ENCODE data around the gene IFI27. TPM values are rescaled to one million over a fixed set of nuclear protein-coding genes. Genes with fewer than 3 reads are reported as not detected.

IFI27 gene
- total and polyA plus RNA-seq, 10 of the 15 experiments (the other 5 are each of a cell fraction or from before 2014, with no cell fraction given), result 1.1 to 45.5 (median 3.3) TPM

GRCh38 chr14:94112513-94113063 is 2.1 kb downstream of the IFI27 start (continued):
- TF ChIP-seq, protein P1, sequence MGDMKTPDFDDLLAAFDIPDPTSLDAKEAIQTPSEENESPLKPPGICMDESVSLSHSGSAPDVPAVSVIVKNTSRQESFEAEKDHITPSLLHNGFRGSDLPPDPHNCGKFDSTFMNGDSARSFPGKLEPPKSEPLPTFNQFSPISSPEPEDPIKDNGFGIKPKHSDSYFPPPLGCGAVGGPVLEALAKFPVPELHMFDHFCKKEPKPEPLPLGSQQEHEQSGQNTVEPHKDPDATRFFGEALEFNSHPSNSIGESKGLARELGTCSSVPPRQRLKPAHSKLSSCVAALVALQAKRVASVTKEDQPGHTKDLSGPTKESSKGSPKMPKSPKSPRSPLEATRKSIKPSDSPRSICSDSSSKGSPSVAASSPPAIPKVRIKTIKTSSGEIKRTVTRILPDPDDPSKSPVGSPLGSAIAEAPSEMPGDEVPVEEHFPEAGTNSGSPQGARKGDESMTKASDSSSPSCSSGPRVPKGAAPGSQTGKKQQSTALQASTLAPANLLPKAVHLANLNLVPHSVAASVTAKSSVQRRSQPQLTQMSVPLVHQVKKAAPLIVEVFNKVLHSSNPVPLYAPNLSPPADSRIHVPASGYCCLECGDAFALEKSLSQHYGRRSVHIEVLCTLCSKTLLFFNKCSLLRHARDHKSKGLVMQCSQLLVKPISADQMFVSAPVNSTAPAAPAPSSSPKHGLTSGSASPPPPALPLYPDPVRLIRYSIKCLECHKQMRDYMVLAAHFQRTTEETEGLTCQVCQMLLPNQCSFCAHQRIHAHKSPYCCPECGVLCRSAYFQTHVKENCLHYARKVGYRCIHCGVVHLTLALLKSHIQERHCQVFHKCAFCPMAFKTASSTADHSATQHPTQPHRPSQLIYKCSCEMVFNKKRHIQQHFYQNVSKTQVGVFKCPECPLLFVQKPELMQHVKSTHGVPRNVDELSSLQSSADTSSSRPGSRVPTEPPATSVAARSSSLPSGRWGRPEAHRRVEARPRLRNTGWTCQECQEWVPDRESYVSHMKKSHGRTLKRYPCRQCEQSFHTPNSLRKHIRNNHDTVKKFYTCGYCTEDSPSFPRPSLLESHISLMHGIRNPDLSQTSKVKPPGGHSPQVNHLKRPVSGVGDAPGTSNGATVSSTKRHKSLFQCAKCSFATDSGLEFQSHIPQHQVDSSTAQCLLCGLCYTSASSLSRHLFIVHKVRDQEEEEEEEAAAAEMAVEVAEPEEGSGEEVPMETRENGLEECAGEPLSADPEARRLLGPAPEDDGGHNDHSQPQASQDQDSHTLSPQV (IDR thresholded peaks at IDR 0.05), result no peak
- no peak for TF ChIP-seq ZBED1 (IDR thresholded peaks at IDR 0.05; ENCODE audit: borderline replicate concordance)
- no peak for TF ChIP-seq STAT1 (conservative IDR thresholded peaks at IDR 0.05)
- TF ChIP-seq FOS (IDR thresholded peaks at IDR 0.05; ENCODE audit: borderline replicate concordance, extremely low read depth, insufficient read length), result no peak
- TF ChIP-seq SMAD5 (IDR thresholded peaks at IDR 0.05; ENCODE audit: low read depth), result no peak
- no peak for TF ChIP-seq CREB1 (IDR thresholded peaks at IDR 0.05; ENCODE audit: low read depth)
- no peak for TF ChIP-seq RAD51 (IDR thresholded peaks at IDR 0.05)
- TF ChIP-seq ZNF24 (IDR thresholded peaks at IDR 0.05), result no peak

DNA sequence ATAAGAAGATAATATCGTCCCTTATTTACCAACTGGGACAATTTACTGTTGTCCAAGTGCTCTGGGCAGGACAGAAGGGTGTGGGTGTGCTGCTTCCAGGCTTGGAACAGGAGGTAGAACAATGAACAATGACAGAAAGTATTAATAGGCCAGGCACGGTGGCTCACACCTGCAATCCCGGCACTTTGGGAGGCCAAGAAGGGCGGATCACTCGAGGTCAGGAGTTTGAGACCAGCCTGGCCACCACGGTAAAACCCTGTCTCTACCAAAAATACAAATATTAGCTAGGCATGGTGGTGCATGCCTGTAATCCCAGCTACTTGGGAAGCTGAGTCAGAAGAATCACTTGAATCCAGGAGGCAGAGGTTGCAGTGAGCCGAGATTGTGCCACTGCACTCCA is 2.5 kb downstream of the IFI27 start:
- no peak overlapping the region for H3K4me2 ChIP-seq (ENCODE audit: control insufficient read depth, insufficient read depth)
- no peaks in the 10 kb centered on the region for H3K36me3 ChIP-seq (ENCODE audit: control insufficient read depth in 2 of 2, insufficient read depth in 2 of 2, low read length in 1 of 2)
- FAIRE-seq (no peak), ATAC-seq (no peak), DNase-seq (ENCODE audit: low read depth, low spot score) (no peak)
- BruUV-seq (replicated peaks), result no TSS peak
- CTCF ChIA-PET, result interaction anchor here (1.8 to 2.7 kb wide), 2 partner anchors 19 to 78 kb away, joined by 4 to 7 read pairs; no protein-coding TSS in a partner anchor
- in situ Hi-C loops (cut with MboI) (no loop called here), intact Hi-C loops (cut with micrococcal nuclease; ENCODE audit: unreplicated experiment) (no loop called here)
- H3K27me3 ChIP-seq (replicated peaks in 1 of 2; ENCODE audit: control insufficient read depth in 2 of 2, insufficient read depth in 2 of 2, low read length in 1 of 2), result peaks cover 2 to 5% of the 10 kb centered on the region in 2 experiments; a peak in 3 of 4 replicates
- no peaks in the 10 kb centered on the region for H3K4me1 ChIP-seq (ENCODE audit: control insufficient read depth, insufficient read depth, low read length)
- H3K9me3 ChIP-seq (replicated peaks; ENCODE audit: control insufficient read depth, insufficient read depth, low read length), result no peaks in the 10 kb centered on the region
- no peak overlapping the region for H3K4me3 ChIP-seq
- no peak overlapping the region for H2AFZ ChIP-seq (ENCODE audit: control insufficient read depth, low read depth, low read length)
- POLR2A ChIA-PET, result interaction anchor here (0.6 to 0.7 kb wide), 2 partner anchors 14 to 1118 kb away, joined by 3 to 4 read pairs; no protein-coding TSS in a partner anchor
- H3K9ac ChIP-seq (ENCODE audit: control insufficient read depth, insufficient read depth, low read length), result no peak overlapping the region
- no peaks in the 10 kb centered on the region for H3K79me2 ChIP-seq (ENCODE audit: control insufficient read depth, insufficient read depth, low read length)
- SMC1A ChIA-PET (ENCODE audit: uncharacterized antibody, unreplicated experiment), result interaction anchor here (0.8 kb wide), 1 partner anchor 173 kb away, joined by 3 read pairs; no protein-coding TSS in a partner anchor
- WGBS (ENCODE audit: insufficient coverage, insufficient replicate concordance, low lambda C conversion rate, missing lambda C conversion rate), result 63% methylated on average over 7 of the region's 7 CpGs
- RAD21 ChIA-PET (ENCODE audit: unreplicated experiment), result no interaction called here
- H3K27ac ChIP-seq (ENCODE audit: control insufficient read depth, insufficient read depth), result no peak overlapping the region
- H4K20me1 ChIP-seq (ENCODE audit: control insufficient read depth, insufficient read depth), result no peaks in the 10 kb centered on the region
- TF ChIP-seq GABPA (IDR thresholded peaks at IDR 0.05; ENCODE audit: low read depth) (no peak), NBN (IDR thresholded peaks at IDR 0.05) (no peak), SP1 (IDR thresholded peaks at IDR 0.05; ENCODE audit: low read depth, low read length) (no peak), PML (IDR thresholded peaks at IDR 0.05; ENCODE audit: low read length) (no peak), ZSCAN29 (IDR thresholded peaks at IDR 0.05) (no peak), SREBF1 (IDR thresholded peaks at IDR 0.05; ENCODE audit: low read length) (no peak), CHD2 (IDR thresholded peaks at IDR 0.05; ENCODE audit: borderline replicate concordance, low read depth, low read length) (no peak), HCFC1 (IDR thresholded peaks at IDR 0.05; ENCODE audit: low read length) (no peak), MTA2 (IDR thresholded peaks at IDR 0.05; ENCODE audit: low read depth) (no peak), NR2C1 (IDR thresholded peaks at IDR 0.05) (no peak), KLF5 (IDR thresholded peaks at IDR 0.05; ENCODE audit: partially characterized antibody) (no peak)
- TF ChIP-seq, protein P2, sequence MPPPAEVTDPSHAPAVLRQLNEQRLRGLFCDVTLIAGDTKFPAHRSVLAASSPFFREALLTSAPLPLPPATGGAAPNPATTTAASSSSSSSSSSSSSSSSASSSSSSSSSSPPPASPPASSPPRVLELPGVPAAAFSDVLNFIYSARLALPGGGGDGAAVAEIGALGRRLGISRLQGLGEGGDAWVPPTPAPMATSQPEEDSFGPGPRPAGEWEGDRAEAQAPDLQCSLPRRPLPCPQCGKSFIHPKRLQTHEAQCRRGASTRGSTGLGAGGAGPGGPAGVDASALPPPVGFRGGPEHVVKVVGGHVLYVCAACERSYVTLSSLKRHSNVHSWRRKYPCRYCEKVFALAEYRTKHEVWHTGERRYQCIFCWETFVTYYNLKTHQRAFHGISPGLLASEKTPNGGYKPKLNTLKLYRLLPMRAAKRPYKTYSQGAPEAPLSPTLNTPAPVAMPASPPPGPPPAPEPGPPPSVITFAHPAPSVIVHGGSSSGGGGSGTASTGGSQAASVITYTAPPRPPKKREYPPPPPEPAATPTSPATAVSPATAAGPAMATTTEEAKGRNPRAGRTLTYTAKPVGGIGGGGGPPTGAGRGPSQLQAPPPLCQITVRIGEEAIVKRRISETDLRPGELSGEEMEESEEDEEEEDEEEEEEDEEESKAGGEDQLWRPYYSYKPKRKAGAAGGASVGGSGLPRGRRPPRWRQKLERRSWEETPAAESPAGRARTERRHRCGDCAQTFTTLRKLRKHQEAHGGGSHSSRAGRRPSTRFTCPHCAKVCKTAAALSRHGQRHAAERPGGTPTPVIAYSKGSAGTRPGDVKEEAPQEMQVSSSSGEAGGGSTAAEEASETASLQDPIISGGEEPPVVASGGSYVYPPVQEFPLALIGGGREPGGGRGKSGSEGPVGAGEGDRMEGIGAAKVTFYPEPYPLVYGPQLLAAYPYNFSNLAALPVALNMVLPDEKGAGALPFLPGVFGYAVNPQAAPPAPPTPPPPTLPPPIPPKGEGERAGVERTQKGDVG (CRISPR knock-in tag; IDR thresholded peaks at IDR 0.05), result no peak
